Endothelial cell of umbilical vein (primary cell): ENCODE data around the gene HOXC5. TPM values are rescaled to one million over a fixed set of nuclear protein-coding genes. Genes with fewer than 3 reads are reported as not detected.

Experiments
- BruUV-seq: library from RNA; stranded (reverse); fragments of 400-500 nt; replicated peaks from 2 replicates; lab custom pipeline; 2021; lab: Mats Ljungman, UMichigan
- CTCF ChIA-PET: fragments of 300-600, 350-600 bp; sonication (Branson Sonifier 250); formaldehyde crosslinking; loops from one replicate; lab custom pipeline; 2021; ENCODE audit warnings: antibody characterized with exemption, inconsistent platforms; lab: Charles Lee
- POLR2A ChIA-PET: fragments of 300-600, 350-600 bp; sonication (Branson Sonifier 250); formaldehyde crosslinking; loops from one replicate; lab custom pipeline; 2021; ENCODE audit warnings: antibody characterized with exemption, inconsistent platforms; lab: Charles Lee
- DNase-seq: peaks from one replicate; pipeline ENCODE4 v3.0.0-alpha.2; 2011; ENCODE audit warnings: low read depth, low spot score
- FAIRE-seq: peaks from 2 replicates; lab custom pipeline; 2011; peaks lifted over from hg19 to GRCh38; lab: Jason Lieb, UNC
- H2AFZ ChIP-seq: 2 replicates; pipeline ENCODE4 v1.6.0; 2012; ENCODE audit warnings: low read depth, low read length, control low read depth, inconsistent platforms
- H3K27ac ChIP-seq: 2 replicates; pipeline ENCODE4 v1.5.1; 2011; ENCODE audit warnings: low read depth, mild to moderate bottlenecking, control low read depth, low read length, moderate library complexity; ENCODE audit not compliant: insufficient read depth
- H3K27me3 ChIP-seq, 2 experiments: 2 replicates each; pipeline versions ENCODE4 v1.6.0 to v1.6.1; 2011; ENCODE audit warnings: low read length in 2 of 2, mixed read lengths in 1 of 2; ENCODE audit not compliant: control insufficient read depth in 2 of 2, insufficient read depth in 2 of 2
- H3K36me3 ChIP-seq, 2 experiments: 2 replicates in 1 of 2; 3 replicates in 1 of 2; pipeline ENCODE4 v1.5.1; 2011; ENCODE audit warnings: low read length in 2 of 2, mild to moderate bottlenecking in 1 of 2, moderate library complexity in 1 of 2; ENCODE audit not compliant: control insufficient read depth in 2 of 2, insufficient read depth in 2 of 2; ENCODE audit errors: extremely low read depth in 1 of 2
- H3K4me1 ChIP-seq: 3 replicates; pipeline ENCODE4 v1.5.1; 2011; ENCODE audit warnings: mild to moderate bottlenecking, low read length; ENCODE audit not compliant: control insufficient read depth, insufficient read depth; ENCODE audit errors: extremely low read depth
- H3K4me2 ChIP-seq: 2 replicates; pipeline ENCODE4 v1.6.1; 2011; ENCODE audit warnings: low read length, control low read depth, mixed read lengths; ENCODE audit not compliant: insufficient read depth
- H3K4me3 ChIP-seq, 3 experiments: fragments of 200-600 bp in 1 of 3; sonication (generic), shearing (Covaris generic) in 1 of 3; replicated peaks in 1 of 3; 2 replicates each; pipeline ENCODE4 v1.5.1; 2011 to 2016; ENCODE audit warnings: control low read depth in 3 of 3, low read length in 3 of 3, mild to moderate bottlenecking in 2 of 3, inconsistent platforms in 1 of 3, low read depth in 1 of 3, moderate library complexity in 1 of 3; ENCODE audit not compliant: insufficient read depth in 1 of 3
- H3K79me2 ChIP-seq: 2 replicates; pipeline ENCODE4 v1.6.0; 2012; ENCODE audit warnings: low read length, inconsistent platforms; ENCODE audit not compliant: control insufficient read depth, insufficient read depth
- H3K9ac ChIP-seq: replicated peaks from 2 replicates; pipeline ENCODE3; 2011; ENCODE audit warnings: low read length, control low read depth; ENCODE audit not compliant: insufficient read depth; ENCODE audit errors: extremely low read depth
- H3K9me1 ChIP-seq: replicated peaks from 3 replicates; pipeline ENCODE4 v1.6.0; 2011; ENCODE audit warnings: mild to moderate bottlenecking, low read length; ENCODE audit not compliant: control insufficient read depth, insufficient read depth; ENCODE audit errors: extremely low read depth
- H3K9me3 ChIP-seq: replicated peaks from 2 replicates; pipeline ENCODE4 v1.5.1; 2012; ENCODE audit warnings: low read length, inconsistent platforms; ENCODE audit not compliant: control insufficient read depth, insufficient read depth
- H4K20me1 ChIP-seq: replicated peaks from 2 replicates; pipeline ENCODE3; 2011; ENCODE audit warnings: mild to moderate bottlenecking, low read length; ENCODE audit not compliant: control insufficient read depth, insufficient read depth; ENCODE audit errors: extremely low read depth
- CTCF ChIP-seq, 2 donors: IDR thresholded peaks; 1 replicate in 1 of 2; 2 replicates in 1 of 2; pipeline ENCODE4 v1.5.1; 2011; ENCODE audit warnings: low read length in 2 of 2, mild to moderate bottlenecking in 2 of 2, moderate library complexity in 2 of 2, control low read depth in 1 of 2, inconsistent platforms in 1 of 2, low read depth in 1 of 2; ENCODE audit not compliant: insufficient read depth in 1 of 2; ENCODE audit errors: extremely low read depth in 1 of 2
- EZH2 ChIP-seq: IDR thresholded peaks from 2 replicates; pipeline ENCODE4 v1.6.1; 2012; ENCODE audit warnings: borderline replicate concordance, low read depth, mild to moderate bottlenecking, moderate library complexity, low read length, inconsistent platforms; ENCODE audit not compliant: severe bottlenecking
- FOS ChIP-seq: IDR thresholded peaks from 2 replicates; pipeline ENCODE4 v1.6.1; 2011; ENCODE audit warnings: mild to moderate bottlenecking, low read length, moderate library complexity, borderline replicate concordance; ENCODE audit not compliant: insufficient read depth
- GATA2 ChIP-seq: IDR thresholded peaks from 2 replicates; pipeline ENCODE4 v1.7.0; 2011; ENCODE audit warnings: low read depth, mild to moderate bottlenecking, moderate library complexity, mixed read lengths, low read length; ENCODE audit not compliant: insufficient read length, insufficient read depth
- JUN ChIP-seq: IDR thresholded peaks from 2 replicates; pipeline ENCODE4 v1.6.1; 2011; ENCODE audit warnings: borderline replicate concordance, low read depth; ENCODE audit not compliant: insufficient read length, insufficient read depth
- MAX ChIP-seq: IDR thresholded peaks from 2 replicates; pipeline ENCODE4 v1.6.1; 2011; ENCODE audit not compliant: insufficient read depth, insufficient read length
- MYC ChIP-seq: IDR thresholded peaks from one replicate; pipeline ENCODE4 v1.6.1; 2011; ENCODE audit warnings: mild to moderate bottlenecking, low read depth, low read length
- POLR2A ChIP-seq: IDR thresholded peaks from 2 replicates; pipeline ENCODE4 v1.6.1; 2012; ENCODE audit warnings: low read depth, mild to moderate bottlenecking, control low read depth, low read length
- POLR2AphosphoS5 ChIP-seq: IDR thresholded peaks from 2 replicates; pipeline ENCODE4 v1.6.1; 2012; ENCODE audit warnings: low read depth, mild to moderate bottlenecking, control low read depth, low read length, moderate library complexity; ENCODE audit not compliant: insufficient read depth
- dilution Hi-C: fragments of 300-500 bp; cut with MboI; formaldehyde crosslinking; loops from one replicate; pipeline ENCODE4 v1.15.0; 2019; ENCODE audit warnings: low sequenced_read_pairs; ENCODE audit not compliant: extremely low pct_ligation_motif_present
- intact Hi-C: fragments of 100-400 bp; cut with micrococcal nuclease; formaldehyde crosslinking; loops from one replicate; pipeline ENCODE4 v1.10.0; 2022
- polyA plus RNA-seq, 4 experiments: library from polyadenylated mRNA; depleted of rRNA in 3 of 4; stranded (reverse) in 3 of 4; unstranded in 1 of 4; fragments of >200 nt; gene quantifications; 2 replicates each; pipeline versions ENCODE4 v1.2.1 to v1.2.3, GENCODE V29; 2011 to 2012; ENCODE audit warnings: missing spikeins in 1 of 4
- total RNA-seq: library from RNA; stranded (reverse); gene quantifications from 2 replicates; pipeline ENCODE4 v1.2.3, GENCODE V29; 2021

Gene HOXC5
- total and polyA plus RNA-seq, 2 donors (not counting 3 experiments of a cell fraction or from before 2014, with no cell fraction given) = not detected

- TF ChIP-seq POLR2A = no peak
- no peak for TF ChIP-seq JUN
- TF ChIP-seq EZH2 = no peak
- no peak for TF ChIP-seq CTCF (IDR thresholded peaks at IDR 0.05; ENCODE audit: extremely low read depth in 1 of 2, insufficient read depth in 1 of 2, low read depth in 1 of 2, low read length in 2 of 2)
- dilution Hi-C loops = no loop called here
- CTCF ChIA-PET = no interaction called here
- BruUV-seq = no TSS peak
- Histone ChIP-seq H3K9ac (no peak overlapping the region), H4K20me1 (no peaks in the 10 kb centered on the region), H3K27me3 (peaks cover 54 to 57% of the 10 kb centered on the region in 2 experiments), H3K36me3 (no peaks in the 10 kb centered on the region), H2AFZ (no peak overlapping the region), H3K79me2 (no peaks in the 10 kb centered on the region), H3K9me1 (no peaks in the 10 kb centered on the region), H3K4me3 (no peak overlapping the region), H3K9me3 (no peaks in the 10 kb centered on the region), H3K4me2 (no peak overlapping the region), H3K4me1 (no peaks in the 10 kb centered on the region), H3K27ac (no peak overlapping the region)
- DNase-seq (no peak), FAIRE-seq (no peak)
- POLR2A ChIA-PET = no interaction called here
- intact Hi-C loops = no loop called here
Observed at GRCh38 chr12:54060975-54061778, 28.3 kb downstream of the HOXC5 start.

- H4K20me1 ChIP-seq = no peaks in the 10 kb centered on the region
- no peak overlapping the region for H3K27ac ChIP-seq
- no peak overlapping the region for H3K4me2 ChIP-seq
- FAIRE-seq (no peak), DNase-seq (no peak)
- H3K4me3 ChIP-seq = no peak overlapping the region
- H3K9me3 ChIP-seq = no peaks in the 10 kb centered on the region
- ChIA-PET POLR2A (no interaction called here), CTCF (interaction anchor here (1.3 to 2.2 kb wide), 4 partner anchors 11 to 136 kb away, joined by 3 to 6 read pairs (median 6); partner anchors contain the start of gene HOXC4)
- H3K27me3 ChIP-seq = peaks cover 15 to 28% of the 10 kb centered on the region in 2 experiments
- no peaks in the 10 kb centered on the region for H3K79me2 ChIP-seq
- intact Hi-C loops = no loop called here
- no peak for TF ChIP-seq EZH2
- TF ChIP-seq FOS = no peak
- no peak for TF ChIP-seq CTCF (IDR thresholded peaks at IDR 0.05; ENCODE audit: extremely low read depth in 1 of 2, insufficient read depth in 1 of 2, low read depth in 1 of 2, low read length in 2 of 2)
- TF ChIP-seq POLR2A = no peak
- TF ChIP-seq POLR2AphosphoS5 = no peak
- no peak for TF ChIP-seq GATA2
- no peak for TF ChIP-seq JUN
- no peak for TF ChIP-seq MYC
- TF ChIP-seq MAX = no peak
- H3K4me1 ChIP-seq = no peaks in the 10 kb centered on the region
- dilution Hi-C loops = no loop called here
- no peak overlapping the region for H2AFZ ChIP-seq
- BruUV-seq = no TSS peak
- no peaks in the 10 kb centered on the region for H3K36me3 ChIP-seq
- H3K9me1 ChIP-seq = no peaks in the 10 kb centered on the region
- no peak overlapping the region for H3K9ac ChIP-seq
Observed at GRCh38 chr12:54065677-54066076, 32.8 kb downstream of the HOXC5 start.
